DND-41 (cell line): ENCODE data around the gene NEU3.

ENCODE experiments used
- ATAC-seq: fragments of 200-7000 bp; cut with Tn5 transposase; 3 replicates; pipeline ENCODE4 v1.9.1; 2021; ENCODE audit warnings: low read depth; ENCODE audit not compliant: insufficient read depth
- DNase-seq: peaks from one replicate; pipeline ENCODE4 v3.0.0-alpha.2; 2020
- H2AFZ ChIP-seq: 2 replicates; pipeline ENCODE4 v1.6.0; 2012; ENCODE audit warnings: low read depth, low read length
- H3K27ac ChIP-seq: 2 replicates; pipeline ENCODE4 v1.5.1; 2012; ENCODE audit warnings: low read length, inconsistent platforms
- H3K27me3 ChIP-seq: fragments of 200-600 bp; sonication (generic); 2 replicates; pipeline ENCODE4 v1.6.0; 2012; ENCODE audit warnings: low read length, mild to moderate bottlenecking, inconsistent platforms; ENCODE audit not compliant: insufficient read depth, poor library complexity
- H3K36me3 ChIP-seq: 2 replicates; pipeline ENCODE4 v1.5.1; 2012; ENCODE audit warnings: low read length, inconsistent platforms; ENCODE audit not compliant: insufficient read depth
- H3K4me1 ChIP-seq: 2 replicates; pipeline ENCODE4 v1.5.1; 2012; ENCODE audit warnings: mild to moderate bottlenecking, low read length; ENCODE audit not compliant: insufficient read depth
- H3K4me2 ChIP-seq: 2 replicates; pipeline ENCODE4 v1.6.0; 2012; ENCODE audit warnings: mild to moderate bottlenecking, moderate library complexity, low read length, inconsistent platforms; ENCODE audit not compliant: insufficient read depth
- H3K4me3 ChIP-seq, 2 experiments: fragments of 200-600 bp in 1 of 2; shearing (Covaris generic) in 1 of 2; 2 replicates each; pipeline ENCODE4 v1.5.1; 2012 to 2016; ENCODE audit warnings: inconsistent platforms in 2 of 2, low read length in 2 of 2, mild to moderate bottlenecking in 2 of 2, low read depth in 1 of 2, moderate library complexity in 1 of 2
- H3K79me2 ChIP-seq: 2 replicates; pipeline ENCODE4 v1.6.0; 2012; ENCODE audit warnings: low read length, inconsistent platforms; ENCODE audit not compliant: insufficient read depth
- H3K9ac ChIP-seq: 2 replicates; pipeline ENCODE4 v1.6.0; 2012; ENCODE audit warnings: low read depth, mild to moderate bottlenecking, inconsistent platforms, low read length, moderate library complexity
- H3K9me3 ChIP-seq: 2 replicates; pipeline ENCODE4 v1.5.1; 2012; ENCODE audit warnings: low read length, moderate library complexity, mild to moderate bottlenecking, inconsistent platforms; ENCODE audit not compliant: insufficient read depth, severe bottlenecking
- H4K20me1 ChIP-seq: 2 replicates; pipeline ENCODE4 v1.6.0; 2012; ENCODE audit warnings: low read length; ENCODE audit not compliant: insufficient read depth
- EZH2 ChIP-seq: IDR thresholded peaks from 3 replicates; pipeline ENCODE4 v1.6.1; 2012; ENCODE audit warnings: borderline replicate concordance, low read depth, mild to moderate bottlenecking, moderate library complexity, low read length, inconsistent platforms; ENCODE audit not compliant: severe bottlenecking
- TF ChIP-seq, protein P1 (sequence below): IDR thresholded peaks from 2 replicates; pipeline ENCODE4 v1.5.1; 2012; ENCODE audit warnings: borderline replicate concordance, low read length, moderate library complexity, mild to moderate bottlenecking; ENCODE audit not compliant: poor library complexity, severe bottlenecking; ENCODE audit errors: extremely low read depth

The NEU3 gene

DNA sequence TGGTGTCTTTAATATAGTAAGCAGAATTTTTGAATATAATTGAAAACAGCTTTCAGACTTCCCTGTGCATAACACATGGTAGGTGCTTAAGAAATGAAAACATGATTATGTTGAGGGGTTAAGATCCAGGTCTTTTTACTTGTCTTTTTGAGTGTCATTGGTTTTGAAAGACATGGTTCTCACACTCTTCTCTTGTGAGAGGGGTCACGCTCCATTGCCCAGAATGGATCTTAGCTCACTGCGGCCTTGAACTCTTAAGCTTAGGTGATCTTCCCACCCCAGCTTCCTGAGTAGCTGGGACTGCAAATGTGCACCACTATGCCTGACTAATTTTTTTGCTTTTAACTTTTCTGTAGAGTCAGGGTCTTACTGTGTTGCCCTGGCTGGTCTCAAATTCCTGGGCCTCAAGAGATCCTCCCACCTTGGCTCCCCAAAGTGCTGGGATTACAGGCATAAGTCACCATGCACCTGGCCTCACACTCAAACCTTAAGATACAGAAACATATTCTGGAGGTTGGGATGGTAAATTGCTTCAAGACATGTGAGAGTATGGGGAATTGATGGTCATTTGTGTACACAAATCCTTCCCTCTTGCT lies 38.3 kb upstream of the NEU3 start:
- Histone ChIP-seq H3K36me3 (peaks cover 26% of the 10 kb centered on the region), H2AFZ (no peak overlapping the region), H3K4me1 (peaks cover 41% of the 10 kb centered on the region), H3K27ac (peak overlapping the region; percentile 92), H3K9ac (peak overlapping the region; percentile 92), H4K20me1 (peaks cover 27% of the 10 kb centered on the region), H3K4me2 (peak overlapping the region; percentile 84), H3K9me3 (no peaks in the 10 kb centered on the region), H3K79me2 (peaks cover 82% of the 10 kb centered on the region), H3K27me3 (no peaks in the 10 kb centered on the region), H3K4me3 (peak overlapping the region; percentile 89 to 97; a peak in 3 of 4 replicates)
- no peak for DNase-seq
- no peak for ATAC-seq
- TF ChIP-seq EZH2 = no peak
- TF ChIP-seq, protein P1, sequence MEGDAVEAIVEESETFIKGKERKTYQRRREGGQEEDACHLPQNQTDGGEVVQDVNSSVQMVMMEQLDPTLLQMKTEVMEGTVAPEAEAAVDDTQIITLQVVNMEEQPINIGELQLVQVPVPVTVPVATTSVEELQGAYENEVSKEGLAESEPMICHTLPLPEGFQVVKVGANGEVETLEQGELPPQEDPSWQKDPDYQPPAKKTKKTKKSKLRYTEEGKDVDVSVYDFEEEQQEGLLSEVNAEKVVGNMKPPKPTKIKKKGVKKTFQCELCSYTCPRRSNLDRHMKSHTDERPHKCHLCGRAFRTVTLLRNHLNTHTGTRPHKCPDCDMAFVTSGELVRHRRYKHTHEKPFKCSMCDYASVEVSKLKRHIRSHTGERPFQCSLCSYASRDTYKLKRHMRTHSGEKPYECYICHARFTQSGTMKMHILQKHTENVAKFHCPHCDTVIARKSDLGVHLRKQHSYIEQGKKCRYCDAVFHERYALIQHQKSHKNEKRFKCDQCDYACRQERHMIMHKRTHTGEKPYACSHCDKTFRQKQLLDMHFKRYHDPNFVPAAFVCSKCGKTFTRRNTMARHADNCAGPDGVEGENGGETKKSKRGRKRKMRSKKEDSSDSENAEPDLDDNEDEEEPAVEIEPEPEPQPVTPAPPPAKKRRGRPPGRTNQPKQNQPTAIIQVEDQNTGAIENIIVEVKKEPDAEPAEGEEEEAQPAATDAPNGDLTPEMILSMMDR = no peak

DNA sequence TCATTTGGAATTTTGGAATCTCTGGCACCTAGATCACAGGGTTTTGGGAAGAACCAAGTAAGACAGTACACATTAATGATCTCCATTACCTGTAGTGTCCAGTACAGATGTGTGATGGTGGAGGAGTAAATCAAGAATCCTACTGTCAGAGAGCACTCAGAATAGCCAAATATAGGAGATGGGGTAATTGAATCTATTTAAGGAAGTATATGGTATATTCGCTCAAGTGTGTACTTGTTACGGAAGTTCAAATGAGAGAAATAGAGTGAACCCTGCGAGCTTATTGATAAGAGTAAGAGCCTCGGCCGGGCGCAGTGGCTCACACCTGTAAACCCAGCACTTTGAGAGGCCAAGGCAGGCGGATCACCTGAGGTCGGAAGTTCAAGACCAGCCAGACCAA lies 37.5 kb upstream of the NEU3 start:
- Histone ChIP-seq H3K4me3 (peak overlapping the region in 1 of 2 experiments; percentile 31; a peak in 1 of 4 replicates), H3K9me3 (no peaks in the 10 kb centered on the region), H3K36me3 (peaks cover 28% of the 10 kb centered on the region), H3K79me2 (peaks cover 89% of the 10 kb centered on the region), H3K27me3 (no peaks in the 10 kb centered on the region), H4K20me1 (peaks cover 32% of the 10 kb centered on the region), H3K27ac (no peak overlapping the region), H2AFZ (no peak overlapping the region), H3K9ac (peak overlapping the region; percentile 92; the same call in 1 of the 2 replicates), H3K4me1 (peaks cover 44% of the 10 kb centered on the region), H3K4me2 (peak overlapping the region; percentile 84)
- TF ChIP-seq, protein P1 = no peak
- no peak for TF ChIP-seq EZH2
- DNase-seq (no peak), ATAC-seq (no peak)

DNA sequence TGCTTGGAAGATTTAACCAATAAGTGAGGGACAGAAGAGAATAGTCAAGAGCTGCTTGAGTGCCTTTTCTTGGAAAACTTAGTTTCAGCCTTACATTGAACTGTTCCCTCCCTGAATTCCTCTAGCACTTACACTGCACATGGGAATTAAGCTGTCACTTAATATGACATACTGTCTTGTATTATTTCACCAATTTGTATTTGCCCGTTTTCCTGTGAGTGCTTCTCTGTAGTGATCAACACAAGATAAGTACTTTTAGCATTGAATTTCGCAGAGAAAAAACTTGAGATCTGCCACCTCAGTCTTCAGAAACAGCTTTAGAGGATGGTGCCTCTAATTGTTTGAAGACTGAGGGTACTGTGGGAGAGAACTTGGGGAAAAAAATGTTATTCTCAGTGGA lies 36.0 kb upstream of the NEU3 start:
- H3K36me3 ChIP-seq = peaks cover 38% of the 10 kb centered on the region
- no peak overlapping the region for H3K9ac ChIP-seq
- no peak for ATAC-seq
- peaks cover 42% of the 10 kb centered on the region for H4K20me1 ChIP-seq
- no peak overlapping the region for H2AFZ ChIP-seq
- H3K27me3 ChIP-seq = no peaks in the 10 kb centered on the region
- peak overlapping the region; percentile 31; the same call in 1 of the 2 replicates for H3K4me2 ChIP-seq
- H3K79me2 ChIP-seq = peaks cover 97% of the 10 kb centered on the region
- no peak overlapping the region for H3K27ac ChIP-seq
- H3K9me3 ChIP-seq = no peaks in the 10 kb centered on the region
- TF ChIP-seq, protein P1 = no peak
- no peak for TF ChIP-seq EZH2
- H3K4me1 ChIP-seq = peaks cover 43% of the 10 kb centered on the region
- no peak overlapping the region for H3K4me3 ChIP-seq
- no peak for DNase-seq

DNA sequence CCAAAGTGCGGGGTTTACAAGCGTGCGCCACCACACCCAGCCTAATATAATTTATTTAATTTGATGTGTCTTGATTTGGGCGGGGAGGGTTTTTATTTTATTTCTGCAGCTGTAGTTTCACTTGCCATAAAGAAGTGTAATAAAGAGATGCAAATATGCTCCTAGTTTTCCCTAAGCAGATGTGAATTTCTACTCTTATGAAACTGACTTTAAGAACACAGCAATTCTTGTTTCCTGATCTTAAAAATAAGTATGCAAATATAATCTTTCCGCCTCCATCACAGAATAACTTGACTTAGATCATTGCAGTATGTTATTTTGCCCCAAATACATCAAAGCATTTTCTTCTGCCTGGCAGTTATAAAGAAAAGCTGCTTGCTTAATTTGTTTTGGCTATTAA lies 35.3 kb upstream of the NEU3 start:
- peaks cover 36% of the 10 kb centered on the region for H3K4me1 ChIP-seq
- H3K9ac ChIP-seq = no peak overlapping the region
- H3K79me2 ChIP-seq = peaks cover 97% of the 10 kb centered on the region
- peaks cover 45% of the 10 kb centered on the region for H3K36me3 ChIP-seq
- TF ChIP-seq EZH2 = no peak
- H3K4me2 ChIP-seq = 0 out of 2 replicates have a peak overlapping the region, but pooled peaks have one; percentile 31
- H3K27ac ChIP-seq = no peak overlapping the region
- H2AFZ ChIP-seq = no peak overlapping the region
- H3K27me3 ChIP-seq = no peaks in the 10 kb centered on the region
- ATAC-seq (no peak), DNase-seq (no peak)
- peaks cover 48% of the 10 kb centered on the region for H4K20me1 ChIP-seq
- H3K9me3 ChIP-seq = no peaks in the 10 kb centered on the region
- no peak overlapping the region for H3K4me3 ChIP-seq
